Right lobe of liver (tissue), 6 donors: ENCODE data around the gene GLE1. TPM values are rescaled to one million over a fixed set of nuclear protein-coding genes. Genes with fewer than 3 reads are reported as not detected.

Source experiments
- ATAC-seq, 4 donors: fragments of 200-7000 bp; cut with Tn5 transposase; one replicate each; pipeline ENCODE4 v1.9.1; 2020; ENCODE audit warnings: mild to moderate bottlenecking in 4 of 4, moderate library complexity in 4 of 4
- DNase-seq, 3 donors: peaks; one replicate each; pipeline ENCODE4 v3.0.0-alpha.2; 2020
- H3K27ac ChIP-seq, 3 donors: fragments of 200-600 bp; one replicate each; pipeline ENCODE4 v1.8.0; 2022
- H3K27me3 ChIP-seq, 2 donors: fragments of 200-600 bp; one replicate each; pipeline ENCODE4 v1.8.0; 2022
- H3K36me3 ChIP-seq, 4 donors: fragments of 200-600 bp; sonication (generic) in 1 of 4; one replicate each; pipeline versions ENCODE4 v1.5.1 to v1.8.0; 2017 to 2022; ENCODE audit warnings: control low read depth in 1 of 4
- H3K4me1 ChIP-seq, 4 donors: fragments of 200-600 bp; sonication (generic) in 1 of 4; one replicate each; pipeline versions ENCODE4 v1.5.1 to v1.8.0; 2017 to 2022; ENCODE audit warnings: control low read depth in 1 of 4
- H3K4me3 ChIP-seq, 3 donors: fragments of 200-600 bp; one replicate each; pipeline ENCODE4 v1.8.0; 2022
- H3K9me3 ChIP-seq, 4 donors: fragments of 200-600 bp; sonication (generic) in 1 of 4; one replicate each; pipeline versions ENCODE4 v1.5.1 to v1.8.0; 2017 to 2022; ENCODE audit warnings: control low read depth in 1 of 4
- CTCF ChIP-seq, 4 donors: fragments of 200-600 bp in 3 of 4; fragments of 450-650 bp in 1 of 4; IDR thresholded peaks; one replicate each; pipeline versions ENCODE4 v1.5.1 to v1.8.0; 2016 to 2022; ENCODE audit warnings: antibody characterized with exemption in 4 of 4, mild to moderate bottlenecking in 2 of 4
- POLR2A ChIP-seq: fragments of 450-650 bp; IDR thresholded peaks from one replicate; pipeline ENCODE4 v1.6.1; 2017; ENCODE audit warnings: antibody characterized with exemption, mild to moderate bottlenecking
- WGBS: methylation state at CpG from one replicate; pipeline ENCODE4 v1.1.6; 2018; ENCODE audit warnings: low coverage, low lambda C conversion rate; ENCODE audit not compliant: insufficient coverage; ENCODE audit errors: missing lambda C conversion rate; 5-methylcytosine and 5-hydroxymethylcytosine counted together
- intact Hi-C, 2 donors: fragments of 100-400 bp; cut with DNase I; formaldehyde crosslinking; loops; one replicate each; pipeline versions ENCODE4 v1.11.2 to v1.14.1; 2022
- long read RNA-seq: library from polyadenylated mRNA; unstranded; transcript quantifications from one replicate; pipeline ENCODE4 v2.0.0, GENCODE V29; 2019
- total RNA-seq, 6 experiments: library from RNA; depleted of rRNA in 2 of 6; stranded (reverse); fragments of >200 nt in 2 of 6; fragmentation: NEBNext Ultra II Directional in 3 of 6; extraction: Animal tissue kit (Norgen Biotek cat#: 25700) in 3 of 6; gene quantifications; one replicate each; pipeline versions ENCODE4 v1.1.0 to v1.2.4, GENCODE V29; 2016 to 2023
- donor health status: DM: no; HTN: yes; CAD: no.
- donor health status: DM: no; HTN: no; CAD: no.
- donor health status: DM: no; HTN: no; CAD: no.
- donor health status: DM: no; HTN: yes; CAD: no.
- donor health status: DM: no; HTN: yes; CAD: no.

Gene GLE1, protein sequence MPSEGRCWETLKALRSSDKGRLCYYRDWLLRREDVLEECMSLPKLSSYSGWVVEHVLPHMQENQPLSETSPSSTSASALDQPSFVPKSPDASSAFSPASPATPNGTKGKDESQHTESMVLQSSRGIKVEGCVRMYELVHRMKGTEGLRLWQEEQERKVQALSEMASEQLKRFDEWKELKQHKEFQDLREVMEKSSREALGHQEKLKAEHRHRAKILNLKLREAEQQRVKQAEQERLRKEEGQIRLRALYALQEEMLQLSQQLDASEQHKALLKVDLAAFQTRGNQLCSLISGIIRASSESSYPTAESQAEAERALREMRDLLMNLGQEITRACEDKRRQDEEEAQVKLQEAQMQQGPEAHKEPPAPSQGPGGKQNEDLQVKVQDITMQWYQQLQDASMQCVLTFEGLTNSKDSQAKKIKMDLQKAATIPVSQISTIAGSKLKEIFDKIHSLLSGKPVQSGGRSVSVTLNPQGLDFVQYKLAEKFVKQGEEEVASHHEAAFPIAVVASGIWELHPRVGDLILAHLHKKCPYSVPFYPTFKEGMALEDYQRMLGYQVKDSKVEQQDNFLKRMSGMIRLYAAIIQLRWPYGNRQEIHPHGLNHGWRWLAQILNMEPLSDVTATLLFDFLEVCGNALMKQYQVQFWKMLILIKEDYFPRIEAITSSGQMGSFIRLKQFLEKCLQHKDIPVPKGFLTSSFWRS
- total RNA-seq, result 10 to 100 TPM; 10.5 to 15.9 (median 13.2) TPM
- long read RNA-seq, partial matches to known transcripts, result 0 of 1 reads
- long read RNA-seq, other reads (novel, unspliced or antisense), result 1 of 1 reads

GRCh38 chr9:128504485-128505413 lies at the start of gene GLE1:
Gene GLE1, plus strand, starts transcription at chr9:128504719. Its CDS starts 87 bp downstream, at chr9:128504806.
- peak; percentile 98 to 99 (median 99) for ATAC-seq
- TF ChIP-seq CTCF (IDR thresholded peaks at IDR 0.05) (no peak), POLR2A (peak; percentile 56)

GRCh38 chr9:128454991-128455390 lies 49.5 kb upstream of the GLE1 start:
- Histone ChIP-seq H3K4me1 (peaks cover 0 to 7% (median 0%) of the 10 kb centered on the region in 4 donors), H3K36me3 (peaks cover 0 to 2% (median 0%) of the 10 kb centered on the region in 4 donors), H3K27me3 (no peaks in the 10 kb centered on the region), H3K9me3 (no peaks in the 10 kb centered on the region), H3K4me3 (no peak overlapping the region), H3K27ac (no peak overlapping the region)
- DNase-seq (no peak), ATAC-seq (no peak)
- intact Hi-C loops, result no loop called here
- TF ChIP-seq POLR2A (no peak), CTCF (IDR thresholded peaks at IDR 0.05) (no peak)
- 87% methylated on average over 9 of the region's 14 CpGs for WGBS

More at GRCh38 chr9:128504485-128505413, at the start of gene GLE1:
- no peaks in the 10 kb centered on the region for H3K27me3 ChIP-seq
- intact Hi-C loops, result no loop called here
- H3K4me3 ChIP-seq, result peak within 1 kb of the TSS; percentile 83 to 93 (median 86)
- H3K36me3 ChIP-seq, result peaks cover 0 to 14% (median 0%) of the 10 kb centered on the region in 4 donors
- peaks cover 0 to 30% (median 8%) of the 10 kb centered on the region in 4 donors for H3K4me1 ChIP-seq
- no peaks in the 10 kb centered on the region for H3K9me3 ChIP-seq
- 0% methylated on average over 25 of the region's 64 CpGs for WGBS
- DNase-seq, result peak; percentile 97
- H3K27ac ChIP-seq, result peak within 1 kb of the TSS; percentile 59 to 75 (median 70)

DNA sequence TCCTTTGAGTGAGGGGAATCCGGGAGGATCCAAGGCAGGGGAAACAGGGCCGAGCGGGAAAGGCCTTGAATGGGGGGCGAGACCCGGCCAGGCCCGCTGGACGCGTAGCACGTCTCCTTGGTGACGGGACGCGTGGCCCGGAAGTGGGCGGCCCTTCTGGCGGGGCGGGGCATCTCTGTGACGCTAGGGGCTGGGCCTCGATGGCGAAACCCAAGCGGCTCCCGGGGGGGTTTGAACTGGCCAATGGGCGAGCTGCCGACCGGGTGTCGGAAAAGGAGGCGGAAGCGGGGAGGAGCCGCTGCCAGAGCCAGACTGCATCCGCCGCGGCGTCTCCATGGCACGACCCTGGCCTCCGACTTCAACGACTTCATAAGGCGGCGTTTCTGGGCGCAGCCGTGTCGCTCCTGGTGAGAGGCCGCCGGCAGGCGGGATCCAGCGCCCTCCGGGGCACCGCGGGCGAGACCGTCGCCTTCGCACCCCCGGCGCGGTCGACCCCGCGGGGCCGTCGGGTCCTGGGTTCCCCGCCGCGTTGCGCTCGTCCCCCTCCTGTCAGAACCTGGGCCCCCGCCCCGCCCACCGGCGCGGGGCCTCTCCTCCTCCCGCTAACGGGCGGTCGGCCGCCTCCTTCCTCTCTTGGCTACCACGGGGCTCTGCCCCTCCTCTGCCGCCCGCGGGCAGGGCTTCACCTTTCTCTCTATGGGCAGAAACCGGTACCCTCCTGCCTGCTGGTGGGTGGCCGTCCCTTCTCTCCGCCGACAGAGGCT lies 48.5 kb upstream of the GLE1 start, which contains the start of gene ODF2:
Gene ODF2 (plus strand): TSS at position 158 of the 764 bp plus-strand sequence. CDS start 86 bp downstream, at position 244.
- peak within 1 kb of the TSS; percentile 81 to 96 (median 95) for H3K4me3 ChIP-seq
- WGBS, result 0% methylated on average over 14 of the region's 82 CpGs
- H3K36me3 ChIP-seq, result peaks cover 0 to 11% (median 0%) of the 10 kb centered on the region in 4 donors
- intact Hi-C loops, result no loop called here
- ATAC-seq (peak; percentile 96 to 99 (median 98)), DNase-seq (peak; percentile 98 to 99 (median 98))
- peaks cover 0 to 7% (median 0%) of the 10 kb centered on the region in 4 donors for H3K4me1 ChIP-seq
- TF ChIP-seq CTCF (IDR thresholded peaks at IDR 0.05) (no peak), POLR2A (peak; percentile 65)
- H3K27me3 ChIP-seq, result no peaks in the 10 kb centered on the region
- H3K9me3 ChIP-seq, result no peaks in the 10 kb centered on the region
- H3K27ac ChIP-seq, result peak within 1 kb of the TSS in 2 of 3 donors; percentile 43 to 69
